GM21723 (cell line): ENCODE measurements around the gene CLP1.
A peak's percentile ranks its signal among the peaks of the same experiment; 100 is the strongest.

ENCODE experiments used
- ATAC-seq: cut with Tn5 transposase; IDR thresholded peaks from one replicate; pipeline ENCODE4 v1.9.1; 2021; ENCODE audit warnings: mild to moderate bottlenecking, moderate library complexity; ENCODE audit not compliant: unreplicated experiment

CLP1 gene

DNA sequence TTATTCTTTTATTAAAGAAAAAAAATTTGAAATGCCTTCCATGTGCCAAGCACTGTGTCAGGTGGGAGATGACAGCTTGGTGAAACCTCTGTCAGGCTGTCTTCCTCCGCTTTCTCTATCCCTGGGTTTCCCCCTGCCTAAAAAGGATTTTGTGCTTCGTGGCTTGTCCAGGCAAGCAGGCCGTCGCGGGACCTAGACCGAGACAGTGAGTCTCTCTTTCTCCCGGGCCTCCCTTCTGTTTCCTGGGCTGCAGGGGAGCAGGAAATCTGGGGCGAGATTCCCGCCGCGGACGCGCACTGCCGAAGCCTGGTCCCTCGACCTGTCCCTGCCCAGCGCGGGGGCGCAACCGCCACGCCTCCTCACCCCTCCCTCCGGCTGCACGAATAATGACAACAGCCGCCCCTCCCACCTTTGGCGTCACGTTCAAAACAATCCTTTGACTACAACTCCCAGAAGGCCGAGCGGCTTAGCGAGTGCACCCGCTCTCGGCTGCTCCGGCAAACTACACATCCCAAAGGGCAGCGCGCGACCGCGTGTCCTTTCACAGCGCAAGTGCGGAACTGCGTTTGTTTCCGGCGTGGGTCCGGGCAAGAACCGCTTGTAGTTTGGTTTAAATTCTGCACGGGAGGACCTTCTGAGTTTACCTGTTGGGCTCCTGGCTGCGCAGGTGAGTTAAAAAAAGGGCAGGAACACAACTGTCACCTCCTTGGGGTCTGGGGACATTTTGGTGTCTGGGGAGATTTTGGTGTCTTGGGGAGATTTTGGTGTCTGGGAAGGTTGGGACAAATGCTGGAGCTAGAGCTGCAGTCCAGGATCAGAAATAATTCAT lies at the start of gene CLP1:
CLP1 (plus strand) TSS at position 569 of the 829 bp plus-strand sequence. CDS start 1,715 bp downstream, outside the sequence.
- ATAC-seq, result peak; percentile 98

DNA sequence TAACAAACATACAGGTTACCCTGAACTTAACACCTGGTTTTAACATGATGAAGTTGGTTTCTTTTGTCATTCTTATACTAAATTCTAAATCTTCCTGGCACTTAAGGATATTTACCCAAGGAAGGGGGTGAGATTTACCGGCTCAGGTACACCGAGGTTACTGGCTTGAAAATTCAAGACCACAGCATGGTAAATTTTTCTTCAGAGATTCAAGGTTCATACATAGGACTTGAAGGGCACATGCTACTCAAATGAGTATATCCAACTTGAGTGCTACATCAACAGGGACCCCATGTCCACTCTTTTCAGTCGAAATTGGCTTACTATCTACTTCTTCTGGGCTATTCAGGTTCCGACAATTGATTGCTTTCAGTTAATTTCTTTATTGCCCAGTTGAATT lies 47.4 kb upstream of the CLP1 start:
- ATAC-seq, result no peak

DNA sequence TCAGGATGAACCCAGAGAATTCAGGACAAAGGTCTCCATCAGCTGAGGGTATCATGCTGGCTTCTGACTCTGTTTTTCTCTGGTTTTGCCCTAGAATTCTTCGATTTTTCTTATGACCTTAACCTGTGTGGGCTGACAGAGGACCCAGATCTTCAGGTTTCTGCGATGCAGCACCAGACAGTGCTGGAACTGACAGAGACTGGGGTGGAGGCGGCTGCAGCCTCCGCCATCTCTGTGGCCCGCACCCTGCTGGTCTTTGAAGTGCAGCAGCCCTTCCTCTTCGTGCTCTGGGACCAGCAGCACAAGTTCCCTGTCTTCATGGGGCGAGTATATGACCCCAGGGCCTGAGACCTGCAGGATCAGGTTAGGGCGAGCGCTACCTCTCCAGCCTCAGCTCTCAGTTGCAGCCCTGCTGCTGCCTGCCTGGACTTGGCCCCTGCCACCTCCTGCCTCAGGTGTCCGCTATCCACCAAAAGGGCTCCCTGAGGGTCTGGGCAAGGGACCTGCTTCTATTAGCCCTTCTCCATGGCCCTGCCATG lies 43.3 kb upstream of the CLP1 start:
- no peak for ATAC-seq

DNA sequence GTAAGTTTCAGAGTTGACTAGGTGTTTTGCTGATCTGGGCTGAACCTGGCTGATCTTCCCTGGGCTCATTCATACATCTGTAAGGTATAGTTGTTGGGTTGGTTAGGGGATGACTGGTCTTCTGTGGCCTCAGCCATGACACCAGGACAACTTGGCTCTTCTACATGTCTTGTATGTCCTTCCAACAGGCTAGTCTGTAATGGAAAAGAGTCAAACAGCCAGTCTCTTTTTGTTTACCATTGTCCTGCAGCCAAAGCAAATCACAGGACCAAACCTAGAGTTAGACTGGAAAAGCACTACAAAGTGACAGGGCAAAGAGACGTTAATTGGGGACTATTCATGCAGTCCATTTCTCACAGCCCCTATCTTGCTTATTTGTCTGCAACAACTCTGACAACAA lies 42.3 kb upstream of the CLP1 start:
- ATAC-seq, result no peak

DNA sequence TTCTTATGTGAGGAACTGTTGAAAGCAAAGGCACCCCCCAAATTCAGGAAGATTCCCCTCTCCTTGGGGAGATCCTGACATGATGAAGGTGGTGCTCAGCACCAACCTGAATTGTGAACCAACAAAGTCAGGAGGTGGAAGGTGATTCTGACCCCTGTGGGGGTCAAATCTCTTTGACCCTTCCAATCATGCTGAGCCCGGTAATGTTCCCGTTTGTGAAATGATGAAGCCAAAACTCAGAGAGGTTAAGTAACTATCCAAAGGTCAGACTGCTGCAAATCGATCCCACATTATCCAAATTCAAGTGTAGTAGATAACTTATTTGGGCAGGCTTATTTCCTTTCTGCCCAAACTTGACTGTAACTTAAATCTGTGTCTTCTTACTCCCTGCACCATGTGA lies 41.0 kb upstream of the CLP1 start:
- ATAC-seq, result no peak

DNA sequence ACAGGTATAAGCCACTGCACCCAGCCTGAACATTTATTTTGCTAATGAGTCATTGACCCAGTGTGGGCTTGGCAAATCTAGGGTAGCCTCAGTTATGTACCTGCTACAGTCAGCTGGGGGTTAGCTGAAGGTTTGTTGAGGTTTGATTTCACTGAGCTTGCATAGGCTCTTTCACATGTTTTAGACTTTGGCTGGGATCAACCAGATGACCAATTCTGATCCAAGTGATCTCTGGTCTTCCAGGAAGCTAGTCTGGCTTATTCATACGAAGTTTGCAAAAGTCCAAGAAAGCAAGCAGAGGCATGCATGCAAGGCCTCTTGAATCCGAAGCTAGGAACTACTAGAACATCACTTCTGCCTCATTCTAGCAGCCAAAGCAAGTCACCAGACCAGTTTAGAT lies 39.1 kb upstream of the CLP1 start:
- no peak for ATAC-seq

DNA sequence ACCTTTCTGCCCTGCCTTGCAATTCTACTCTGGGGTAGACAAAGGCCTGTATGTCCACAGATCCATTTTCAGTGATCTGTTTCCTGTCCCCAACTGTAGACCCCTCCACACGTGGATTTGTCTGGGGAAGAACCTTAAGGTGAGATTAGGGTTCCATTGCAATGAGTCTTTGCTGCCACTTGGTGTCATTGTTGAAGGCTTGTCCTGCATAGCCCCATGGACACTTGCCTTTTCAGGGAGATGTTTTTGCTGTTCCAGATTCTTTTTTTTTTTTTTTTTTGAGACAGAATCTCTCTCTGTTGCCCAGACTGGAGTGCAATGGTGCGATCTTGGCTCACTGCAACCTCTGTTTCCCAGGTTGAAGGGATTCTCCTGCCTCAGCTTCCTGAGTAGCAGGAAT lies 38.2 kb upstream of the CLP1 start:
- no peak for ATAC-seq

DNA sequence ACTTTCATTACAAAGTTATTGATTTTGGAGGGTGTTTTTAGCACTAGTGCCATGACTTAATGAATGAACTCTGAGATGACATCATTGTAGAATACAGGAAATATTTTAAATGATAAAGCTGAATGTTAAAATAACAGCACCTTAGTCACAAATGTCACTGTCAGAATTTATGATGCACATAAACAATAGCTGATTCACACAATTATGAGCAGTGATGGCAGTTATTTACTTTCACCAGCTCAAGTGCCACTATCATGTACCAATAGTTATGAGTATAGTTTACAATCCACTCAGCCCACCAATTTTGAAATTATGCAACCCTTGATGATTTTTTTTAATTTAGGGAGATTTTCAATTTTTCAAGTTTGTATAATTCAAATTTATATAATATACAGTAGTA lies 37.1 kb upstream of the CLP1 start:
- ATAC-seq, result no peak

DNA sequence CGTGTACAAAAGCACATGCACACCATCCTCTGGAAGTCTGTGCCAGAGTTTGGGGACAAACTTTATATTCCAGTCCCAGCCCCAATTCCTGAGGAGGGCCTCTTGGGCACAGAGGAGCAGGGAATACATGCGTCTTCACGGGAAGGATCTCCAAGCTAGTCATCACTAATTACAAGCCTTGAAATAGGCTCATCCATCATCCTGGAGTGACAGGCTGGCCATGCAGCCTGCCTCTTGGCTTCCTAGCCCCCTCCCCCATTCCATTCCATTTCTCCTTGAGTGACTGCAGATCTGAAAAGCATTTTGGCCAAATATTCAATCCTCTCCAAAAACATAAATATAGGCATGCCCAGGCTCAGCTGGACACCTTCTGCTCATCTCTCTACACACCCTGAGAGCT lies 35.3 kb upstream of the CLP1 start:
- no peak for ATAC-seq

DNA sequence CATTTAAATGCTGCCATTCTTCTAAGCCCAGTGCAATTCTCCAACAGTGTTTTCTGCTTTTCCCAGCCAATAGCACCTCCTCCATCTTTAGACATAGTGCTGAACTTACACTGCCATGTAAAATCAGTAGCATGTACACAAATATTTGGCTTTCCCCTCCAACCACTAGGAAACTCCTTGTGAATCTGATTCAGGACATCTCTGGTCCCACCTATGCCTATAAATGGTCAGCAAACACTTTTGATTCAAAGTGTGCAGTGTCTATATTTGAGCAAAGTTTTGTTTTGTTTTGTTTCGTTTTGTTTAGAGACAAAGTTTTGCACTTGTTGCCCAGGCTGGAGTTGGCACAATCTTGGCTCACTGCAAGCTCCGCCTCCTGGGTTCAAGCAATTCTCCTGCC lies 32.7 kb upstream of the CLP1 start:
- no peak for ATAC-seq

DNA sequence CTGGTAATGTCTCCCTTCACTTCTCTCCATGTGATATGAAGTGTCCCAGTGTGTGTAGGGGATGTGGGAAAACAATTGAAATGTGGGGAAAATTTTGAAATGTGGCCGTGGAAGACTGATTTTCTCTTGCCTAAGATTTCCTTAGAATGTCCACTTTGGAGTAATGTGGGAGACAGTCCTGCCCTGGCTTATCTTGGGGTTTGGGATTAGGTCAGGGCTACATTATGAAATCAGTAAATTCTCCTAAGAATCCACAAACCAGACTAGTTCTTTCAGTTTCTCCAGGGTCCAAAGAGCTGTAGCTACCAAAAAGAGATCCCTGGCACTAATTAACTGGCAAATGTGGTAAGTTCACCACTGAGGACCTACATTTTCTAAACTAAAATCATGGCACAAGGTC lies 30.7 kb upstream of the CLP1 start:
- no peak for ATAC-seq

DNA sequence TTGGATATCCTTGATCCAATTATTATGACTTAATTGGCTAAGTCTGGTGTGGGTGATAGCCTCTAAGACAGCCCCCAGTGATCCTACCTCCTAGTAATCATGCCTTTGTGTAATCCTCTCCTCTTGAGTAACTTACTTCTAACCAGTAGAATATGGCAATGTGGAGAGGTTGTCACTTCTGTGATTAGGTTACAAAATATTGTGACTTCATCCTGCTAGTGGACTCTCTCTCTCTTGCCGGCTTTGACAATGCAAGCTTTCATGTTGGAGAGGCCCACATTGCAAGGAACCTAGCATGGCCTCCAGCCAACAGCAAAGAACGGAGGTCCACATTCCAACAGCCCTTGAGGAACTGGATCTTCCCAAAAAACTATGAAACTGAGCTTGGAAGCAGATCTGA lies 27.4 kb upstream of the CLP1 start:
- no peak for ATAC-seq

DNA sequence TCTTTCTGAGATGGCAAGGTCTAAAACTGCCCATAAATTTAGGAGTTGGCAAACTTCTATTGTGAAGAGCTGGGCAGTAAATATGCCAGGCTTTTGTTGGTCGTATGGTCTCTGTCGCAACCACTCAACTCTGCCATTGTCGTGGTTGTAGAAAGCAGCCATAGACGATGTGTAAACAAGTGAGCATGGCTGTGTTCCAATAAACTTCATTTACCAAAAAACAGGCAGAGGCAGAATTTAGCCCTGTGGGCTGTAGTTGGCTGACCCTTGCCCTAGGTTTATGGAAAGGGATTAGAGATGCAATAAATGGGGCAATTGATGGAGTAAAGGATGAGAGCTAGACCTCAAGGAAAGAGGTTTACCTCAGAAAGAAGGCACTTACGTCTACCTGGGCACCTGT lies 25.4 kb upstream of the CLP1 start:
- ATAC-seq, result no peak

DNA sequence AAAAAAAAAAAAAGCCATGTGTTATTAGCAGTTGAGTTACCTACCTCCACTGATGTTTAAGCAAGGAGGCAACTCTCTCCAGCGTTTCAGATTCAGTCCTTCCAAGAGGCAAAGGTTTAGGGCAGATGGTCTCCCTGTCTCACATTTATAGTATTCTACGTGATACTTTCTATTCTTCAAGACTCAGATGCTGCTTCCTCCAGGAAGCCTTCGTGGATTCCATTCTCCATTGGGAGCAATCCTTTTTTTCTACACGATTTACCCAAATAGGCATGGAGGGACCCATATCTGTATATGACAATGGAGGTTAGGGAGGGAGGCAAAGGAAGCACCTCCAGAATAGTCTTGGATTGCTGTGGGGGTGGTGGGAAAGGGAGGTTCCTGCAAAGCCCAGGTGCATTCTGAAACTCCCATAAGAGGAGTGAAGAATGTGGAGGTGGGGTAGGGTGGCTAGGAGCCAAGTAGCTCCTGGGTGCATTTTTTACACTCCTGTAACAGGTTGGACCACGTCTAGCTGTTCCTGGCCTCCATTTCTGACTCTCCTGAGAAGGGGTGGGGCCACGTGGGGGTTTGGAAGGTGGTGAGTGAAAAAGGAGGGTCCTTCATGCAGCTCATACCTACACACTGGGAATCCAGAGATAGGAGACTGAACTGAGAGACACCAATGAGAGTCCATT lies 24.0 kb upstream of the CLP1 start:
- ATAC-seq, result no peak

DNA sequence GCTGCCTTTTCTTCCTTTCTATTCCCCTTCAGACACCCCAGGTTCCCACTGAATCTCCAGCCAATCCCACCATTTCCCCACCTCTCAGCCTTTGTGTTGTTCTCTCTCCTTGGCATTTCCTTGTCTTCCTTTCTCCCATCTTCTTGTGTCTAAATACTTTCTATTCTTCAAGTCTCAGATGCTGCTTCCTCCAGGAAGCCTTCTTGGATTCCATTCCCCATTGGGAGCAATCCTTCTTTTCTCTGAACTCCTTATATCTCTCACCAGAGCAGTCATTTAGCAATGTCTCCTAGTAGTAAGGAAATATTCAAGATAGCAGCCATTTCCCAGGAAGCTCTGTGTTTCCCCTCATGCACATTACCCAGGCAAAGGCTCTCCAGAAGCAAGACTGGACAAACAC lies 23.3 kb upstream of the CLP1 start:
- no peak for ATAC-seq

DNA sequence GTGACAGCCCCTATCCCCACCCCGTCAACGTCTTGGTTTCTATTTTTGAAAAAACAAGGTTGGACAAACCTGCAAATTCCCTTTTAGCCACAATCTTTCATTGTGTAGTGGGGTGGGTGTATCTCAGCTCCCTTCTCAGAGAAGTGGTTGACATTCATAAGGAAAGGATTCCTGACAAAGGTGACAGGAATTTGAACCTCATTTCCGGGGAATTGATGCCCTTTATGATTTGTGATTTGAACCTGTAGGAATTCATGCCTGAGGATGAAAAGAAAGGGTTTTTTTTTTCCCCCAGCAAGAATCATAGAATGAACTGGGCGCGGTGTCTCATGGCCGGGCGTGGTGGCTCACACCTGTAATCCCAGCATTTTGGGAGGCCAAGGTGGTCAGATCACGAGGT lies 22.3 kb upstream of the CLP1 start:
- ATAC-seq, result no peak

DNA sequence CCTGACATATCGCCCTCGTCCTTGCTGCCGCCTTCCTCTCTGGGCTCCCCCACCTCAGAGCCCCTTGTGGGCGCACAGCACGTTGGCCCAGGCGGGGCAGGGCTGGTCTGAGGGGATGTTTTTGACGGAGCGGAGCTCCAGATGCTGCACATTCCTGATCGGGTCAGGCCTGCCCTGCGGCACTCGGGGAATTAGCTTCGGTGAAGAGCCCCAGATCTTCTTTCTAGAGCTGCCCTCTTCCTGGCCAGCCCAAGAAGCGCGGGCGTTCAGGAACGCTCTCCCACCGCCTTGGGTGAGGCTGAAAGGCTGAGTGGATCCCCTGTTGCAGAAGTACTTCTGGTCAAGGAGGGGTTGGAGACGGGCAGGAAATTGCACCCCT lies 19.9 kb upstream of the CLP1 start:
- ATAC-seq, result no peak

DNA sequence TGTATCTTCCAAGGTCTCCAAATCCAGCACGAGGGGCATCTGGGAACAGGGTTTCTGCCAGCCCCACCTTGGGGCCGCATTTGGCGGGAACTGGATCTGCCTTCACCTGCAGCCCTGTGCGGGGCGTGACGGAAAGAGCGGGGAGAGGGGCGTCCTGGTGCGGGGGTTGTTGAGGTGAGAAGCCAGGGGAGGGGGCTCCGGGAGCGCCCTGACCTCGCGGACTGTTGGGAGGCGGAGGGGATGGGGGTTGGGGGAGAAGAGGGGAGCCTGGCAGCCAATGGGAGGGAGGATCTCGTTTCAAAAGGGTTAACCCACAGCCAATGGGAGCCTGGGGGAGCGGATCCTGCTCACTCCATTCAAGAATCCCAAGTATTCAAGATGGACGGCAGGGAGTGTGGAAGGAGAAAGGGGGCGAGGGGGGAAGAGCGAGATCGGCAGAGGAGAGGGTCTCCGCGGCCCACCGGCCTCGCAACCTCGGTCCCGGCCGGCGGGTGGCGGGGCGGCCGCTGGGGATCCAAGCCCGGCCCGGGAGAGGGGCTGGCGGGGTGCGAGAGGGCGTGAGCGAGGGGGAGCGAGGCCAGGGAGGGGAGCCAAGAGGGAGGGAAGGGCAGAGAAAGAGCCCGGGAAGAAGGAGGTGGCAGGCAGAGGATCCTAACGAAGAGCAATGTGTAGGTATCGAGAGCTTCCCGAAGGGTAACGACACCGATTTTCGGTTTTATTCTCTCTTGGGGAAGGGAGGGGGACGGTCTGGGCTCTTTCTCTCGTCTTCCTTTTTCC lies 19.4 kb upstream of the CLP1 start:
- ATAC-seq, result no peak

DNA sequence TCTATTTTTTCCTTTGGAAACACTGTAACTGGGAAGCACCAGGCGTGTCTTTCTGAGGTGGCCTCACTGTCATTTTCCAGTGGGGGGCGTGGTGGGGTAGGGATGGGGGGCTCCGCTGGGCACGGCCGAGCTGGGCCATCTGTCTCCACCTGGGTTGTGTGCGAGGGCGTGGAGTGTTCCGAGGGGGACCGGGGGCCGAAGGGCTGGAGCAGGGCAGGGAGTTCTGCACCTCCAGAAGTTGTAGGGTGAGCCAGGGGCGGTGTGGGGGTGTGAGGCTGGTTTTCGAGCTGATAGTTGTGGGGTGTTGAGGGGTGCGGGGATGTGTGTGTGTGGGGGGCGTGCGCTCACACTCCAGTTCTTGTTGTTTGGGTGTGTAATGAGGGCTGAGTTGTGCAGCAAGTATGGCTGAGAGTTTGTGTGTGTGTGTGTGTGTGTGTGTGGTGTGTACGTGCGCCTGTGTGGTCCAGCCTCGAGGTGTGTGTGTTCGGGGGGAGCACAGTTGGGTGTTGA lies 18.7 kb upstream of the CLP1 start:
- no peak for ATAC-seq

DNA sequence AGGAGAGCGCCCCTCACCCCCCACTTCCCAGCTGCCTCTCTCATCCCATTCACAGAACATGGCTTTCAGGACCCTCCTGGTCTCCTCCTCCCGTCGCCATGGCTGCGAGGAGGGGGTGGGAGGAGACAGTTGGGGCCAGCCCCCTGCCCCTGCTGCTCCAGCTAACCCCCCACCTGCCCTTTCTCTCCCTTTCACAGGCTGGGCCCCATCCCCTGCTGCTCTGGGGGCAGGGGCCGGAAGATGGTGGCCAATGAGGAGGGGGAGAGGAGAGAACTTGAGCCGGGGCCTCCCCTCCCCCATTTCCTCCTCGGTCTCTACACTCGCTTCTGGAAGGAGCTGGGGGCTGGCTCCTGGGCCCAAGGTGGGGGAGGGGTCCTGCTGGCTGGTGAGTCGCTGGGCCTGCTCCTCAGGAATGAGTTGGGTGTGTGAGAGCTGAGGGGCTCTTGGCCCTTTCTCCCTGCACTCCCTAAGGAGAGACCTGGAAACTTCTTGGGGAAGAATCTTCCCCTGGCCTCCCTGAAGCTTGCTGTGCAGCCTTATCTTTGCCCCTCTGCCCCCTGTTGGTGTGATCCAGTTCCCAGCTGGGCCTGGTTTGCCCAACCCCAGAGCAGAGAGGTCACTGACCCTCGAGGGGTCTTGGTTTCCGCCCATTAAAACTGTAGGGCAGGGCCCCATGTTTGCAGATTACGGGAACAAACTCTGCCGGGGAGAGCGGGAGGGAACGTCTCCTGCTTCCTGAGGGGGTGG lies 18.1 kb upstream of the CLP1 start:
- no peak for ATAC-seq
